ENCODE measurements around the gene TOP1.

The TOP1 gene

GRCh38 chr20:41004531-41005360, 23.9 kb upstream of the TOP1 start:
- DNase-seq = no peak

- DNase-seq = no peak
Observed at GRCh38 chr20:41005361-41005729, 23.3 kb upstream of the TOP1 start.

GRCh38 chr20:41006126-41006935, 22.3 kb upstream of the TOP1 start:
- DNase-seq = no peak

GRCh38 chr20:41006936-41007474, 21.6 kb upstream of the TOP1 start:
- DNase-seq = no peak

- no peak for DNase-seq
Observed at GRCh38 chr20:41007481-41007880, 21.1 kb upstream of the TOP1 start.

GRCh38 chr20:41009946-41010345, 18.7 kb upstream of the TOP1 start:
- no peak for DNase-seq

- no peak for DNase-seq
Observed at GRCh38 chr20:41011551-41012067, 17.0 kb upstream of the TOP1 start.

- no peak for DNase-seq
Observed at GRCh38 chr20:41014561-41015088, 14.0 kb upstream of the TOP1 start.

GRCh38 chr20:41017448-41018042, 11.1 kb upstream of the TOP1 start:
- DNase-seq = no peak

GRCh38 chr20:41018153-41018552, 10.5 kb upstream of the TOP1 start:
- no peak for DNase-seq

- DNase-seq = no peak
Observed at GRCh38 chr20:41023549-41023948, 5.1 kb upstream of the TOP1 start.

- no peak for DNase-seq
Observed at GRCh38 chr20:41027366-41027765, 1.3 kb upstream of the TOP1 start.

GRCh38 chr20:41027872-41028358, 707 bp upstream of the TOP1 start:
- no peak for DNase-seq

- DNase-seq = no peak
Observed at GRCh38 chr20:41029150-41029901, 704 bp downstream of the TOP1 start.

- DNase-seq = no peak
Observed at GRCh38 chr20:41030061-41030460, 1.4 kb downstream of the TOP1 start.

GRCh38 chr20:41030531-41031242, 2.1 kb downstream of the TOP1 start:
- DNase-seq = no peak

GRCh38 chr20:41031243-41031619, 2.6 kb downstream of the TOP1 start:
- DNase-seq = no peak

GRCh38 chr20:41032271-41032670, 3.6 kb downstream of the TOP1 start:
- DNase-seq = no peak

- DNase-seq = no peak
Observed at GRCh38 chr20:41034239-41034638, 5.6 kb downstream of the TOP1 start.

- DNase-seq = no peak
Observed at GRCh38 chr20:41035207-41035606, 6.6 kb downstream of the TOP1 start.

- DNase-seq = no peak
Observed at GRCh38 chr20:41037179-41037578, 8.6 kb downstream of the TOP1 start.

Measured in NCI-H187 (cell line).